Measurements from ENCODE around the gene TCN1.
"Not testable (repeated sequence)": the region's sequence is repeated elsewhere in the genome, so short reads cannot be mapped to it uniquely, and the experiment has no call there.

Gene TCN1

GRCh38 chr11:59841514-59841913 lies 24.8 kb downstream of the TCN1 start:
- no peaks in the 10 kb centered on the region for H3K9me3 Mint-ChIP-seq
- peaks cover 9% of the 10 kb centered on the region for H3K4me1 Mint-ChIP-seq
- H3K27ac Mint-ChIP-seq, result no peak overlapping the region
- no peak for DNase-seq
- no peaks in the 10 kb centered on the region for H3K27me3 Mint-ChIP-seq (ENCODE audit: low read depth, poor library complexity)
- no peak overlapping the region for H3K4me3 Mint-ChIP-seq
- TF ChIP-seq CTCF (IDR thresholded peaks at IDR 0.05), result no peak
- H3K36me3 Mint-ChIP-seq (ENCODE audit: low read depth), result no peaks in the 10 kb centered on the region

GRCh38 chr11:59839615-59840014 lies 26.7 kb downstream of the TCN1 start:
- TF ChIP-seq CTCF (IDR thresholded peaks at IDR 0.05), result no peak
- H3K27me3 Mint-ChIP-seq (ENCODE audit: low read depth, poor library complexity), result no peaks in the 10 kb centered on the region
- DNase-seq, result no peak
- no peak overlapping the region for H3K27ac Mint-ChIP-seq
- H3K4me3 Mint-ChIP-seq, result no peak overlapping the region
- no peaks in the 10 kb centered on the region for H3K4me1 Mint-ChIP-seq
- no peaks in the 10 kb centered on the region for H3K36me3 Mint-ChIP-seq (ENCODE audit: low read depth)
- H3K9me3 Mint-ChIP-seq, result no peaks in the 10 kb centered on the region

GRCh38 chr11:59833602-59834001 lies 32.7 kb downstream of the TCN1 start:
- no peak for DNase-seq
- TF ChIP-seq CTCF (IDR thresholded peaks at IDR 0.05), result no peak
- no peak overlapping the region for H3K4me3 Mint-ChIP-seq
- H3K27me3 Mint-ChIP-seq (ENCODE audit: low read depth, poor library complexity), result no peaks in the 10 kb centered on the region
- H3K36me3 Mint-ChIP-seq (ENCODE audit: low read depth), result no peaks in the 10 kb centered on the region
- no peak overlapping the region for H3K27ac Mint-ChIP-seq
- H3K9me3 Mint-ChIP-seq, result no peaks in the 10 kb centered on the region
- no peaks in the 10 kb centered on the region for H3K4me1 Mint-ChIP-seq

GRCh38 chr11:59829358-59829757 lies 36.9 kb downstream of the TCN1 start:
- H3K4me1 Mint-ChIP-seq, result no peaks in the 10 kb centered on the region
- H3K4me3 Mint-ChIP-seq, result no peak overlapping the region
- no peaks in the 10 kb centered on the region for H3K36me3 Mint-ChIP-seq (ENCODE audit: low read depth)
- TF ChIP-seq CTCF (IDR thresholded peaks at IDR 0.05), result no peak
- H3K9me3 Mint-ChIP-seq, result no peaks in the 10 kb centered on the region
- no peak overlapping the region for H3K27ac Mint-ChIP-seq
- peaks cover 4% of the 10 kb centered on the region for H3K27me3 Mint-ChIP-seq (ENCODE audit: low read depth, poor library complexity)
- DNase-seq, result no peak

GRCh38 chr11:59822989-59823566 lies 43.2 kb downstream of the TCN1 start:
- H3K36me3 Mint-ChIP-seq (ENCODE audit: low read depth), result no peaks in the 10 kb centered on the region
- no peaks in the 10 kb centered on the region for H3K4me1 Mint-ChIP-seq
- no peaks in the 10 kb centered on the region for H3K9me3 Mint-ChIP-seq
- TF ChIP-seq CTCF (IDR thresholded peaks at IDR 0.05), result peak; percentile 54
- no peak overlapping the region for H3K27ac Mint-ChIP-seq
- peaks cover 4% of the 10 kb centered on the region for H3K27me3 Mint-ChIP-seq (ENCODE audit: low read depth, poor library complexity)
- DNase-seq, result peak; percentile 21
- no peak overlapping the region for H3K4me3 Mint-ChIP-seq

- Mint-ChIP-seq H3K36me3 (ENCODE audit: low read depth) (no peaks in the 10 kb centered on the region), H3K4me3 (no peak overlapping the region), H3K4me1 (peaks cover 11% of the 10 kb centered on the region), H3K27me3 (ENCODE audit: low read depth, poor library complexity) (peaks cover 3% of the 10 kb centered on the region), H3K27ac (no peak overlapping the region), H3K9me3 (no peaks in the 10 kb centered on the region)
- no peak for DNase-seq
- no peak for TF ChIP-seq CTCF (IDR thresholded peaks at IDR 0.05)
Observed at GRCh38 chr11:59818572-59818971, 47.7 kb downstream of the TCN1 start.

GRCh38 chr11:59816434-59816833 lies 49.9 kb downstream of the TCN1 start:
- not testable (repeated sequence) for H3K9me3 Mint-ChIP-seq; H3K36me3 Mint-ChIP-seq (ENCODE audit: low read depth); DNase-seq; H3K4me3 Mint-ChIP-seq; H3K27ac Mint-ChIP-seq; H3K27me3 Mint-ChIP-seq (ENCODE audit: low read depth, poor library complexity)
- H3K4me1 Mint-ChIP-seq, result peaks cover 11% of the 10 kb centered on the region
